ENCODE measurements around the gene AADACL4.
"Not testable (repeated sequence)": the region's sequence is repeated elsewhere in the genome, so short reads cannot be mapped to it uniquely, and the experiment has no call there.

AADACL4 gene

GRCh38 chr1:12630946-12631530, 12.8 kb upstream of the AADACL4 start:
- no peak for DNase-seq

GRCh38 chr1:12631571-12631970, 12.3 kb upstream of the AADACL4 start:
- DNase-seq = no peak

GRCh38 chr1:12634156-12634555, 9.7 kb upstream of the AADACL4 start:
- no peak for DNase-seq

- no peak for DNase-seq
Measured at GRCh38 chr1:12634696-12635202, 9.1 kb upstream of the AADACL4 start.

GRCh38 chr1:12636098-12636950, 7.6 kb upstream of the AADACL4 start:
- no peak for DNase-seq

GRCh38 chr1:12637693-12638092, 6.2 kb upstream of the AADACL4 start:
- no peak for DNase-seq

- no peak for DNase-seq
Measured at GRCh38 chr1:12640237-12640957, 3.5 kb upstream of the AADACL4 start.

- no peak for DNase-seq
Measured at GRCh38 chr1:12640958-12641272, 3.0 kb upstream of the AADACL4 start.

GRCh38 chr1:12643079-12643478, 806 bp upstream of the AADACL4 start:
- DNase-seq = no peak

GRCh38 chr1:12644237-12644636, 352 bp downstream of the AADACL4 start:
- no peak for DNase-seq

- DNase-seq = no peak
Measured at GRCh38 chr1:12644829-12645228, 944 bp downstream of the AADACL4 start.

GRCh38 chr1:12645401-12645800, 1.5 kb downstream of the AADACL4 start:
- DNase-seq = not testable (repeated sequence)

- no peak for DNase-seq
Measured at GRCh38 chr1:12648741-12649140, 4.9 kb downstream of the AADACL4 start.

- DNase-seq = no peak
Measured at GRCh38 chr1:12649971-12650421, 6.1 kb downstream of the AADACL4 start.

GRCh38 chr1:12654004-12654567, 10.2 kb downstream of the AADACL4 start:
- DNase-seq = no peak

- no peak for DNase-seq
Measured at GRCh38 chr1:12654657-12655056, 10.8 kb downstream of the AADACL4 start.

- DNase-seq = no peak
Measured at GRCh38 chr1:12656575-12656974, 12.7 kb downstream of the AADACL4 start.

GRCh38 chr1:12657060-12657884, 13.4 kb downstream of the AADACL4 start:
- DNase-seq = no peak

GRCh38 chr1:12657885-12658512, 14.1 kb downstream of the AADACL4 start:
- not testable (repeated sequence) for DNase-seq

- DNase-seq = peak; percentile 17 to 76 (median 58)
Measured at GRCh38 chr1:12658531-12659453, 14.9 kb downstream of the AADACL4 start.

All from stimulated activated naive CD4-positive, alpha-beta T cell (primary cell).